COLO668 (cell line): Measurements from ENCODE around the gene MT1G.
"Not testable (repeated sequence)": the region's sequence is repeated elsewhere in the genome, so short reads cannot be mapped to it uniquely, and the experiment has no call there.

Experiments used
- DNase-seq: peaks from one replicate; lab custom pipeline; 2025; ENCODE audit not compliant: unreplicated experiment; lab: John Stamatoyannopoulos, UW

The MT1G gene

GRCh38 chr16:56667581-56668571, at the start of gene MT1G:
Gene MT1G (minus strand): TSS chr16:56668065. CDS start chr16:56667993, 72 bp downstream.
- no peak for DNase-seq

GRCh38 chr16:56717532-56717931, 49.7 kb upstream of the MT1G start:
- not testable (repeated sequence) for DNase-seq

- DNase-seq, result no peak
These were observed 48.9 kb upstream of the MT1G start for GRCh38 chr16:56716761-56717160.

- DNase-seq, result no peak
These were observed 47.3 kb upstream of the MT1G start for GRCh38 chr16:56715126-56715525.

GRCh38 chr16:56713794-56714193, 45.9 kb upstream of the MT1G start:
- no peak for DNase-seq

- DNase-seq, result no peak
These were observed 44.0 kb upstream of the MT1G start for GRCh38 chr16:56711862-56712261.

GRCh38 chr16:56710181-56710737, 42.4 kb upstream of the MT1G start:
- no peak for DNase-seq

- no peak for DNase-seq
These were observed 41.7 kb upstream of the MT1G start for GRCh38 chr16:56709443-56710040.

- no peak for DNase-seq
These were observed 40.9 kb upstream of the MT1G start for GRCh38 chr16:56708525-56709442.

GRCh38 chr16:56702836-56703235, 35.0 kb upstream of the MT1G start:
- DNase-seq, result no peak

- DNase-seq, result no peak
These were observed 33.7 kb upstream of the MT1G start for GRCh38 chr16:56701534-56701933.

GRCh38 chr16:56700631-56701030, 32.8 kb upstream of the MT1G start:
- no peak for DNase-seq

GRCh38 chr16:56700195-56700594, 32.3 kb upstream of the MT1G start:
- no peak for DNase-seq

- no peak for DNase-seq
These were observed 29.7 kb upstream of the MT1G start for GRCh38 chr16:56697456-56698155.

GRCh38 chr16:56695246-56695645, 27.4 kb upstream of the MT1G start:
- DNase-seq, result no peak

- no peak for DNase-seq
These were observed 24.0 kb upstream of the MT1G start for GRCh38 chr16:56691885-56692284.

- DNase-seq, result no peak
These were observed 22.7 kb upstream of the MT1G start for GRCh38 chr16:56690420-56691122.

- no peak for DNase-seq
These were observed 21.3 kb upstream of the MT1G start for GRCh38 chr16:56689171-56689570.

- DNase-seq, result no peak
These were observed 20.9 kb upstream of the MT1G start for GRCh38 chr16:56688762-56689161.

GRCh38 chr16:56686758-56687157, 18.9 kb upstream of the MT1G start:
- no peak for DNase-seq
